ENCODE data around the gene SURF6.

- no peak for TF ChIP-seq POLR2A (IDR thresholded peaks at IDR 0.05; ENCODE audit: low read depth, low read length)
- TF ChIP-seq POLR2AphosphoS5 (IDR thresholded peaks at IDR 0.05; ENCODE audit: low read depth, low read length) = no peak
These were observed 14.5 kb downstream of the SURF6 start for GRCh38 chr9:133321411-133321935.

Data from GM12892 (cell line).